GM23338 (cell line): Measurements from ENCODE around the gene PPP2R5C. TPM values are rescaled to one million over a fixed set of nuclear protein-coding genes. Genes with fewer than 3 reads are reported as not detected.

ENCODE experiments used
- ATAC-seq: fragments of 200-7000 bp; cut with Tn5 transposase; 3 replicates; pipeline ENCODE4 v1.9.1; 2020
- DNase-seq: peaks from one replicate; pipeline ENCODE4 v3.0.0-alpha.2; 2015; ENCODE audit warnings: low spot score
- H2AFZ ChIP-seq: fragments of 200-600 bp; sonication (generic); 2 replicates; pipeline ENCODE4 v1.8.0; 2016; ENCODE audit warnings: antibody characterized with exemption, mild to moderate bottlenecking, moderate library complexity
- H3F3A ChIP-seq: fragments of 200-600 bp; sonication (generic); replicated peaks from 2 replicates; pipeline ENCODE4 v1.8.0; 2017; ENCODE audit warnings: antibody characterized with exemption, mixed run types, low read depth
- H3K27ac ChIP-seq: fragments of 200-600 bp; sonication (generic); 2 replicates; pipeline ENCODE4 v1.6.1; 2016; ENCODE audit warnings: low read depth
- H3K27me3 ChIP-seq: fragments of 200-600 bp; sonication (generic); 2 replicates; pipeline ENCODE4 v1.8.0; 2016; ENCODE audit warnings: mild to moderate bottlenecking, mixed run types, moderate library complexity; ENCODE audit not compliant: insufficient read depth
- H3K36me3 ChIP-seq: fragments of 200-600 bp; sonication (generic); 2 replicates; pipeline ENCODE4 v1.8.0; 2016; ENCODE audit warnings: mild to moderate bottlenecking; ENCODE audit not compliant: insufficient read depth
- H3K4me1 ChIP-seq: fragments of 200-600 bp; sonication (generic); 2 replicates; pipeline ENCODE4 v1.8.0; 2016; ENCODE audit warnings: mild to moderate bottlenecking, moderate library complexity; ENCODE audit not compliant: insufficient read depth
- H3K4me2 ChIP-seq: fragments of 200-600 bp; sonication (generic); 2 replicates; pipeline ENCODE4 v1.7.1; 2017; ENCODE audit warnings: mixed run types
- H3K4me3 ChIP-seq: fragments of 200-600 bp; sonication (generic); 2 replicates; pipeline ENCODE4 v1.6.1; 2016; ENCODE audit warnings: mixed run types
- H3K79me2 ChIP-seq: fragments of 200-600 bp; sonication (generic); replicated peaks from 2 replicates; pipeline ENCODE4 v1.8.0; 2017; ENCODE audit warnings: mild to moderate bottlenecking; ENCODE audit not compliant: insufficient read depth
- H3K9me2 ChIP-seq: fragments of 200-600 bp; sonication (generic); 2 replicates; pipeline ENCODE4 v1.8.0; 2017; ENCODE audit not compliant: insufficient read depth
- H4K20me1 ChIP-seq: fragments of 200-600 bp; sonication (generic); replicated peaks from 2 replicates; pipeline ENCODE4 v1.8.0; 2017; ENCODE audit warnings: mild to moderate bottlenecking; ENCODE audit not compliant: insufficient read depth
- H3K27ac Mint-ChIP-seq: 2 replicates; pipeline ENCODE4 v1.8.0; 2020; ENCODE audit warnings: inconsistent platforms, mild to moderate bottlenecking, moderate library complexity, mixed read lengths
- H3K27me3 Mint-ChIP-seq: 3 replicates; pipeline ENCODE4 v1.8.0; 2022; ENCODE audit warnings: low read depth, mild to moderate bottlenecking, moderate library complexity, mixed read lengths, inconsistent platforms; ENCODE audit not compliant: insufficient read depth, poor library complexity
- H3K36me3 Mint-ChIP-seq: 3 replicates; pipeline ENCODE4 v1.8.0; 2021; ENCODE audit warnings: low read depth, mild to moderate bottlenecking, inconsistent platforms, moderate library complexity, mixed read lengths
- H3K4me1 Mint-ChIP-seq: 3 replicates; pipeline ENCODE4 v1.8.0; 2020; ENCODE audit warnings: mild to moderate bottlenecking, inconsistent platforms, mixed read lengths
- H3K4me3 Mint-ChIP-seq: 3 replicates; pipeline ENCODE4 v1.8.0; 2021; ENCODE audit warnings: moderate library complexity, mild to moderate bottlenecking, inconsistent platforms, mixed read lengths
- H3K9me3 Mint-ChIP-seq: 3 replicates; pipeline ENCODE4 v1.8.0; 2020; ENCODE audit warnings: moderate library complexity, mild to moderate bottlenecking, inconsistent platforms, mixed read lengths
- CREB1 ChIP-seq: fragments of 250-450 bp; sonication (Bioruptor Pico); IDR thresholded peaks from 2 replicates; pipeline ENCODE4 v1.5.0; 2020; ENCODE audit warnings: low read depth, mild to moderate bottlenecking, moderate library complexity
- EZH2 ChIP-seq: fragments of 200-600 bp; sonication (generic); IDR thresholded peaks from one replicate; pipeline ENCODE4 v1.8.0; 2017; ENCODE audit warnings: antibody characterized with exemption, mild to moderate bottlenecking, low read depth; ENCODE audit not compliant: unreplicated experiment
- EZH2phosphoT487 ChIP-seq: fragments of 200-600 bp; sonication (generic); IDR thresholded peaks from one replicate; pipeline ENCODE4 v1.8.1; 2018; ENCODE audit warnings: antibody characterized with exemption; ENCODE audit not compliant: unreplicated experiment
- JUNB ChIP-seq: IDR thresholded peaks from one replicate; pipeline ENCODE4 v1.6.1; 2016; ENCODE audit warnings: antibody characterized with exemption; ENCODE audit not compliant: unreplicated experiment
- NANOG ChIP-seq: IDR thresholded peaks from 2 replicates; pipeline ENCODE4 v1.6.1; 2016; ENCODE audit warnings: antibody characterized with exemption, borderline replicate concordance
- POLR2AphosphoS5 ChIP-seq: IDR thresholded peaks from 2 replicates; pipeline ENCODE4 v1.6.1; 2016; ENCODE audit warnings: antibody characterized with exemption, low read depth
- REST ChIP-seq: IDR thresholded peaks from one replicate; pipeline ENCODE4 v1.6.1; 2018; ENCODE audit warnings: antibody characterized with exemption; ENCODE audit not compliant: unreplicated experiment
- ZNF114 ChIP-seq: fragments of 250-450 bp; sonication (Bioruptor Pico); IDR thresholded peaks from 2 replicates; pipeline ENCODE4 v1.5.0; 2020; ENCODE audit warnings: mild to moderate bottlenecking, moderate library complexity
- ZNF331 ChIP-seq: fragments of 250-450 bp; sonication (Bioruptor Pico); IDR thresholded peaks from 2 replicates; pipeline ENCODE4 v1.5.0; 2020; ENCODE audit warnings: low read depth, mild to moderate bottlenecking, moderate library complexity
- polyA plus RNA-seq: library from polyadenylated mRNA; unstranded; fragments of >200 nt; fragmentation: Nextera tagmentation; extraction: Ambion mirVana; gene quantifications from 2 replicates; pipeline ENCODE4 v1.2.1, GENCODE V29; 2016
- total RNA-seq: library from RNA; depleted of rRNA; stranded (reverse); fragments of >200 nt; shearing (Covaris generic); gene quantifications from 2 replicates; pipeline ENCODE4 v1.2.3, GENCODE V29; 2014
- TF ChIP-seq, protein P1 (sequence below), 2 experiments: fragments of 200-600 bp in 1 of 2; sonication (generic) in 1 of 2; conservative IDR thresholded peaks; 2 replicates each; pipeline versions ENCODE4 v1.5.1 to v1.6.1; 2016 to 2017; ENCODE audit warnings: antibody characterized with exemption in 2 of 2, low read depth in 2 of 2, mild to moderate bottlenecking in 2 of 2, moderate library complexity in 1 of 2
- TF ChIP-seq, protein P2 (sequence below): IDR thresholded peaks from 2 replicates; pipeline ENCODE4 v1.6.1; 2016; ENCODE audit warnings: antibody characterized with exemption

Gene PPP2R5C
- total and polyA plus RNA-seq, 2 experiments from 2014 or later: 75.4 to 79.7 TPM

GRCh38 chr14:101907619-101908018 lies 146.1 kb downstream of the PPP2R5C start (continued):
- TF ChIP-seq EZH2phosphoT487 (no peak), REST (no peak), ZNF331 (CRISPR knock-in tag) (no peak), JUNB (no peak), ZNF114 (CRISPR knock-in tag) (no peak), CREB1 (CRISPR knock-in tag) (no peak), NANOG (no peak), EZH2 (no peak)
- TF ChIP-seq, protein P1, sequence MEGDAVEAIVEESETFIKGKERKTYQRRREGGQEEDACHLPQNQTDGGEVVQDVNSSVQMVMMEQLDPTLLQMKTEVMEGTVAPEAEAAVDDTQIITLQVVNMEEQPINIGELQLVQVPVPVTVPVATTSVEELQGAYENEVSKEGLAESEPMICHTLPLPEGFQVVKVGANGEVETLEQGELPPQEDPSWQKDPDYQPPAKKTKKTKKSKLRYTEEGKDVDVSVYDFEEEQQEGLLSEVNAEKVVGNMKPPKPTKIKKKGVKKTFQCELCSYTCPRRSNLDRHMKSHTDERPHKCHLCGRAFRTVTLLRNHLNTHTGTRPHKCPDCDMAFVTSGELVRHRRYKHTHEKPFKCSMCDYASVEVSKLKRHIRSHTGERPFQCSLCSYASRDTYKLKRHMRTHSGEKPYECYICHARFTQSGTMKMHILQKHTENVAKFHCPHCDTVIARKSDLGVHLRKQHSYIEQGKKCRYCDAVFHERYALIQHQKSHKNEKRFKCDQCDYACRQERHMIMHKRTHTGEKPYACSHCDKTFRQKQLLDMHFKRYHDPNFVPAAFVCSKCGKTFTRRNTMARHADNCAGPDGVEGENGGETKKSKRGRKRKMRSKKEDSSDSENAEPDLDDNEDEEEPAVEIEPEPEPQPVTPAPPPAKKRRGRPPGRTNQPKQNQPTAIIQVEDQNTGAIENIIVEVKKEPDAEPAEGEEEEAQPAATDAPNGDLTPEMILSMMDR (conservative IDR thresholded peaks at IDR 0.05; ENCODE audit: low read depth in 2 of 2): no peak
- TF ChIP-seq, protein P2, sequence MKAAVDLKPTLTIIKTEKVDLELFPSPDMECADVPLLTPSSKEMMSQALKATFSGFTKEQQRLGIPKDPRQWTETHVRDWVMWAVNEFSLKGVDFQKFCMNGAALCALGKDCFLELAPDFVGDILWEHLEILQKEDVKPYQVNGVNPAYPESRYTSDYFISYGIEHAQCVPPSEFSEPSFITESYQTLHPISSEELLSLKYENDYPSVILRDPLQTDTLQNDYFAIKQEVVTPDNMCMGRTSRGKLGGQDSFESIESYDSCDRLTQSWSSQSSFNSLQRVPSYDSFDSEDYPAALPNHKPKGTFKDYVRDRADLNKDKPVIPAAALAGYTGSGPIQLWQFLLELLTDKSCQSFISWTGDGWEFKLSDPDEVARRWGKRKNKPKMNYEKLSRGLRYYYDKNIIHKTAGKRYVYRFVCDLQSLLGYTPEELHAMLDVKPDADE: no peak

- no peaks in the 10 kb centered on the region for H3K9me2 ChIP-seq
- Mint-ChIP-seq H3K4me1 (no peaks in the 10 kb centered on the region), H3K27ac (no peak overlapping the region), H3K9me3 (no peaks in the 10 kb centered on the region), H3K4me3 (no peak overlapping the region), H3K27me3 (peaks cover 9% of the 10 kb centered on the region), H3K36me3 (peaks cover 26% of the 10 kb centered on the region)
- DNase-seq (no peak), ATAC-seq (no peak)
- H3K4me1 ChIP-seq: no peaks in the 10 kb centered on the region
- H3K36me3 ChIP-seq: no peaks in the 10 kb centered on the region
- no peak overlapping the region for H2AFZ ChIP-seq
- no peaks in the 10 kb centered on the region for H3F3A ChIP-seq
- no peaks in the 10 kb centered on the region; the same call in none of the 2 replicates for H4K20me1 ChIP-seq
- no peak overlapping the region for H3K4me3 ChIP-seq
- no peak overlapping the region for H3K4me2 ChIP-seq
- no peaks in the 10 kb centered on the region for H3K79me2 ChIP-seq
- no peaks in the 10 kb centered on the region for H3K27me3 ChIP-seq
- no peak overlapping the region for H3K27ac ChIP-seq
- no peak for TF ChIP-seq POLR2AphosphoS5
- no peak for TF ChIP-seq REST
Measured at GRCh38 chr14:101908795-101909194, 147.3 kb downstream of the PPP2R5C start.
